HG02798 (cell line): ENCODE data around the gene MMP8.
"Not testable (repeated sequence)": the region's sequence is repeated elsewhere in the genome, so short reads cannot be mapped to it uniquely, and the experiment has no call there.

ENCODE experiments used
- ATAC-seq: cut with Tn5 transposase; IDR thresholded peaks from one replicate; pipeline ENCODE4 v1.9.1; 2021; ENCODE audit warnings: mild to moderate bottlenecking; ENCODE audit not compliant: unreplicated experiment, poor library complexity

The MMP8 gene

DNA sequence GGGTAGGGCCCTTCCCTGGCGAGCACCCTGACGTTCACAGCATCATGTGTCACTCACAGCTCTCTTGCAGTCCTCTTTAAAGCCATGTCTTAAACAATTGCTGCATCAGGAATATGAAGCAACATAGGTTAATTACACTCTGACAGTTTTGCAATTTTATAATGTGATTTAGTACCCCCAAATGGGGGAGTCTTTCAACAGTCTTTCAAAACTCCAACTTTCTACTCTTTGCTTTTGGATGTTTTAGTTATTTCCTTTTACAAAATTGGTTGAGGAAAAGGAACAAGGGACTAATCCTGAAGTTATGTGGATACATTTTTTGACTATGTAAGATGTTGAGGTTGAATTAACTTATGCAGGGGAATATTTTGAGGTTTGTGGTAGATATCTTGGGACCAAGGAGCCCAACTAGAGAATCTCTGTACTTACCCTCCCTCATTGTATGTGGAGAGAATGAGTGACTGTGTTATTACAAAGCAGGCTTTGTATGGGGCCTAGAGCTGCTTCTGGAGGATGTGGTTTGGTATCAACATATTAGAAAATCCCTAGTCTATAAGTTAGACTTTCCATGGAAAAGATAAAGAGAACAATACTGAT lies at the start of gene MMP8:
MMP8 (minus strand) TSS at position 51 of the 597 bp plus-strand sequence. CDS start 99 bp downstream, outside the sequence.
- ATAC-seq = no peak

DNA sequence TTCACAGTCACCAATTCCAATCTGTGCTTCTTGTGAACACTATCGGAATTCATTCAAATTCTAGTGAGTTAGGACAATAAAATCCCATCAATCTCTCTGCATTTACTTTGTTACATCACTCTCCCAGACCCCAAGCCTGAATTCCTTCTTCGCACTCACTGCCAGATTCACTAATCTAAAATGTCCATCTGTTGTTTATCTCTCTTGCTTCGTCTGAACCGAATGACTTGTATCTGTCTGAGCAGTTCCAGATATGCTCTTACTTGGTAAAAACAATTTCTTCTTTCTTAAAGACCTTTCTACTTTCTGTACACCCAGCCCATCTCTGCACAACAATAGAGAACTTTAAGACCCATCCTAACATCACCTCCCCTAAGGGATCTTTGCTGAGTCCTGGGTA lies 48.6 kb upstream of the MMP8 start:
- no peak for ATAC-seq

- ATAC-seq = no peak
Measured at GRCh38 chr11:102771351-102771750, 46.6 kb upstream of the MMP8 start.

DNA sequence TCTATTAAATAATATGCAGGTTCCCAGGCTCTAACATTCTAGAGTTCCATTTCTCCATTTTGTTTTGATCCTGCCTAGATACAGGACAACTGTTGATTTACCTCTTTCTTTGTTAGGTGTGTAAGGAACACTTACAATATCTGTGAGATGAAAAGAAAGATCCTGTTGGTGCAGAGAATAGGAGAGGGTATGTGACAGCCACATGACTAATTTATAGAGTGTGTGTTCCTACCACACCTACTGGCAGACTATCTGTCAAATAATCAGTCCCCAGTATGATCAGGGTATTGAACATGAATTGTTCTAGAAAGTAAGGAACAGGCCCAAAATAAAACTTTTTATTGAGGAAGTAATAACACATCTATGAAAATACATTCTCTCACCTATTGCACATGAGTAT lies 45.4 kb upstream of the MMP8 start:
- no peak for ATAC-seq

DNA sequence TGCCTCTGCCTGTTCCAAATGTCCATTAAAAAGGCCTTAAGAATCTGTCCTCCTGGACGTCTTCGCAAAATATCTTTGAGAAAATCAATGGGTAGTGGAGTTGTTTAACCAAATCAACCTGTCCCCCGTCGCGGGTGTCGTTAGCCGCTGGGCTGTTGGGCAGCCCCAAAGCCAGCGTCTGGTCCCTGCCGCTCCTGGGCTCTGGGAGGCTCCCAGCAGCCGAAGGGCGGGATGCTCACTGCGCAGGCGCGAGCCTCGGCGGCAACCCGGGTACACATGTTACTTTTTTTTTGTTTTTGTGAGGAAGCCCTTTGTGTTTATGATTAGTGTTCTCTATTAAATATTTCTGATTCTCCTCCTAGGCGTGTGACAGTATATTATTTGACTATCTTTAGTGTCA lies 43.0 kb upstream of the MMP8 start:
- no peak for ATAC-seq

GRCh38 chr11:102763440-102763839 lies 38.7 kb upstream of the MMP8 start:
- ATAC-seq = no peak

- ATAC-seq = no peak
Measured at GRCh38 chr11:102762361-102762767, 37.6 kb upstream of the MMP8 start.

GRCh38 chr11:102761646-102762238 lies 37.0 kb upstream of the MMP8 start:
- ATAC-seq = no peak

DNA sequence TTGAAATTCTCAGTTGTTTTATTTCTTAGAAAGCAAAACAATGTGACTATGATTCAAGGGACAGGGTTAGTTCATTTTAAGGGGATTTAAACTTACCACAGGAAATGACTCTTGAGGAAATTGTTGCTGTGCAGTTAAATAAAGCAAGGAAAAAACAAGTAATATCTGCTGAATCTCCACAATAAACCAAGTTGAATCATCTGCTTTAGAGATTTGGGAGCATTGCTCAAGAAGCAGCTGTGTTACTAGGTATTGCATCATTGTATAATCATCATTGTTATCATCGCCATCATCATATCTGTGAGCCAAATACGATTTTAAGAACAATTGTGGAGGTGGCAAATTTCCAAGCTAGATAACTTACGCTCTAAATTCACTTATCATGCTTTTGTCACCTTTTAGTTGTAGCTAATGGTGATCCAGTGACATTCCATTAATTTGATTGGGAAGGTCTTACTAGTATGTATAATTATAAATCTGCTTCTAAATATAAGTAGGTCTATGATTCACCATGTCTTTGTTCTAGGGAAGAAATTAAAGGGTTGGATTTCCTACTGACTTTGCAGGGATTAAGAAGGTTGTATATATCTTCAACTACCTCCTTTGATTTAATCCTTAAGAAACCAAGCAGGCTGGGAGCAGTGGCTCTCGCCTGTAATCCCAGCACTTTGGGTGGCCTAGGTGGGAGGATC lies 35.7 kb upstream of the MMP8 start:
- ATAC-seq = no peak

GRCh38 chr11:102757823-102758549 lies 33.2 kb upstream of the MMP8 start:
- ATAC-seq = no peak

DNA sequence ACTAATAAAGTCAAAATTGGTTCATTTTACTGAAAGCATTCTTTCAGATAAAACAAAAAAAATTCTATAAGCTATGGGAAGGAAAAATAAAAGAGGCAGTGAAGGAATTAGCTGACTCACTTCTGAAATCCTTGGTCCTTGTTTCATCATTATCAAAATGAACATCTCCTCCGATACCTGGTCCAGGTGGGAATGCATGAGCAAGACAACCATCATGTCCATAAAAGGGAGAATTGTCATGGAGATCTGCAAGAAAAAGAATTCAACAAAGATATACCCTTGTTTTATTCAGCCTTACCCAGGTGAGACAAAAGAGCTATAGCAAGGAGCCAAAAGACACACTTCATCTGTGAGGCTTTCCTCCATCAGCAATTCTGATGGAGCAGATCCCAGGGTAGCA lies 28.5 kb upstream of the MMP8 start:
- ATAC-seq = no peak

GRCh38 chr11:102751673-102752072 lies 26.9 kb upstream of the MMP8 start:
- ATAC-seq = no peak

GRCh38 chr11:102749101-102749722 lies 24.5 kb upstream of the MMP8 start:
- ATAC-seq = no peak

DNA sequence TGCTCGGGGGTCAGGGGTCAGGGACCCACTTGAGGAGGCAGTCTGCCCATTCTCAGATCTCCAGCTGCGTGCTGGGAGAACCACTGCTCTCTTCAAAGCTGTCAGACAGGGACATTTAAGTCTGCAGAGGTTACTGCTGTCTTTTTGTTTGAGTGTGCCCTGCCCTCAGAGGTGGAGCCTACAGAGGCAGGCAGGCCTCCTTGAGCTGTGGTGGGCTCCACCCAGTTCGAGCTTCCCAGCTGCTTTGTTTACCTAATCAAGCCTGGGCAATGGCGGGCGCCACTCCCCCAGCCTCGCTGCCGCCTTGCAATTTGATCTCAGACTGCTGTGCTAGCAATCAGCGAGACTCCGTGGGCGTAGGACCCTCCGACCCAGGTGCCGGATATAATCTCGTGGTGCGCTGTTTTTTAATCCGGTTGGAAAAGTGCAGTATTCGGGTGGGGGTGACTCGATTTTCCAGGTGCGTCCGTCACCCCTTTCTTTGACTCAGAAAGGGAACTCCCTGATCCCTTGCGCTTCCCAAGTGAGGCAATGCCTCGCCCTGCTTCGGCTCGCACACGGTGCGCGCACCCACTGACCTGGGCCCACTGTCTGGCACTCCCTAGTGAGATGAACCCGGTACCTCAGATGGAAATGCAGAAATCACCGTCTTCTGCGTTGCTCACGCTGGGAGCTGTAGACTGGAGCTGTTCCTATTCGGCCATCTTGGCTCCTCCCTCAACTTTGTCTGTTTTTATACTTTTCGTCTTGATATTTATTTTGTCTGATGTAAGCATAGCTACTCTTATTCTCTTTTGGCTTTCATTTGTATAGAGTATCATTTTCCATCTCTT lies 22.2 kb upstream of the MMP8 start:
- not testable (repeated sequence) for ATAC-seq

DNA sequence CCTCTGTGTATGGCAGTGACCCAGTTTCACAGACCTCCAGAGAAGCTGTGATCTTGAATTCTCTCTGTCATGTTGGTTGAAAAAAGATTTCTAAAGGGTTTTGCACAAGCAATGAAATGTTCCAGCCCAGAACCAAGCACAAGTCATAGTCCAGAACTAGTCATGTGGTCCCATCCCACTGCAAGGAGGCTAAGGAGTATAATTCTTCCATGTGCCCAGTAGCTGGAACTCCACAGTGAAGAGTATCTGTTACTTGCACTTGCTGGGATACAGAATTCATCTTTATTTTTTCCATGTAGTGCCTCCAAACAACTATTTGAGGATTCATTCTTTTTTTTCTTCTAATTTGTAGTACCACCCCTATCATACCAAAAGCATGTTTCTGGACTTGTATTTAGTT lies 9.9 kb upstream of the MMP8 start:
- ATAC-seq = no peak

DNA sequence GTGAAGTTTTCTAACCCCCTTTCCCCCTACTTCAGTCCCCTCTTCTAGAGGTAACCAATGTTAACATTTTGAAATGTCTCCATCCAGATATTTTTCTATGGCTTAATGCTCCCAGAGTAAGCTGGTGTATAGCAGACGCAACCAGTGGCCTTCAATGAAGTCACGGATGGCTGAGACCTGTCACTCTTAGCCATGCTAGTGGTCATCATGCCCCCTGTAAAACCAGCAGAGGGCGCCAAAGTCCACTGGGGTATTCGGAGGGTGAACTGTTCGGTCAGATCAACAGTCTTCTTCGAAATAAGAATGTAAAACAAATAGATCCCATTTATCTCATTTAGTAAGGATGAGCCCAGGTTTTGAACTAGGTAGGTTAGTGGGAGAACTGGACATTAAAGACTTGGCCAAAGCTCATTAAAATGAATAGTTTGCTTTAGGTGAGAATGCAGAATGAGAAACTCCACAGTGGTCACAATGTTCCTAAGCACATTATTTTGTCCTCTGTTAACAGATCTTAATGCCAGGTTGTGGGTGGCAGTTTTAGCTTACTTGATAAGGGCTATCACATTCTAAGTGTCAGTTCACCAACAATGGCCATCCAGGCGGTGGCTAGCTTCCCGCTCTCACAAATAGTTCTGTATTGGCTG lies 8.6 kb upstream of the MMP8 start:
- peak; percentile 94 for ATAC-seq

- not testable (repeated sequence) for ATAC-seq
Measured at GRCh38 chr11:102730944-102731343, 6.2 kb upstream of the MMP8 start.

DNA sequence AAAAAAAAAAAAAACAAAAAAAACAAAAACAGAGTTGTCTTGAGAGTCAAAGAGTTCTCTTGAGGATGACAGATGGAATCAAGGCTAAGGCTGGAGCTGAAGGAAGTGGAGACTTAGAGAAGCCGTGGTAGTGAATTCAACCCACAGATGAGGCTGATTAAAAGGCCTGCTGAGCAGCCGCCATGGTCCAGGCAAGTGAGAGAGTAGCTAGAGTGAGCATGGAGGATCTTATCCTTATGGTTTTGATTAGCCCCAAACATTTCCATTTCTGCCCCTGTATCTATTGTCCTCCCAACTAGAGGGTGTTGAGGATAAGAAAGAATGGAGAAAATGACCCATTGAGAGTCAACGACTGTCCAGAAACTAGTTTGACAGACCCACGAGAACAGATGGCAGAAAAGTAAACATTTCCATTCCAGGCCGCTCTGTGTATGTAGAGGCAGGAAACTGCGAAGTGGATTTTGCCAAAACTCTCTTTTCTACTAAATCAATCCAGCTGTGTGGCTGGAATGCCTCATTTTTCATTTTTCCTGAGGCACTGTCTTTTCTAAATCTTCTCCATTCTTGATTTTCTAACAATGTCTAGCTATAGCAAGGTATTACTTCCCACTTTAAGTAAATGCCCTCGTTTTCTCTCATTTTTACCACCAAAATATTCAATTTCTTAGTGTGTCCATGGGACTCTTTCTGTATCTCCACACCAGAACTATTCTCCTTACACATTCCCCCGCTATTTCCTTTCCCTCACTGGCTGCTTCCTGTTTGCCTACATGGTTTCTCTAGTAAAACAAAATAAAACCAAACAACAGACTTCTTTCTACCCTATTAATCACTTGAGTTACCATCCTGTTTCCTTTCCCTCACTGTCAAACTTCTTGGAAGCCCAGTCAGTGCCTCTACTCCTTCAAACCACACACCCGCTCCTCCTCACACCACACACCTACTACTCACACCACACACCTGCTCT lies 5.4 kb upstream of the MMP8 start:
- no peak for ATAC-seq
